ENCODE data around the gene YES1. TPM values are rescaled to one million over a fixed set of nuclear protein-coding genes. Genes with fewer than 3 reads are reported as not detected.
A peak's percentile ranks its signal among the peaks of the same experiment; 100 is the strongest.

YES1 gene
- total and polyA plus RNA-seq, 4 donors: 17.9 to 61.7 (median 31.6) TPM

DNA sequence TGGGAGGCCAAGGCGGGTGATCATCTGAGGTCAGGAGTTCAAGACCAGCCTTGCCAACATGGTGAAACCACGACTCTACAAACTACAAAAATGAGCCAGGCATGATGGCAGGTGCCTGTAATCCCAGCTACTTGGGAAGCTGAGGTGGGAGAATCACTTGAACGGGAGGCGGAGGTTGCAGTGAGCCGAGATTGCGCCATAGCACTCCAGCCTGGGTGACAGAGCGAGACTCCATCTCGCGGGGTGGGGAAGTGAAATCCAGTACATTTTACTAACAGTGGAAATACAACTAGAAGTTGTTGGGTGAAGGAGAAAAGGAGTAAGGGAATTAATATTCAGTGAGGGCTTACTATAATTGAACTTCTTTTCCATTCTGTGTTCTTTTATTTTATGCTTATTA lies 86.4 kb downstream of the YES1 start:
- DNase-seq (no peak), ATAC-seq (ENCODE audit: insufficient read depth, low FRiP score) (no peak)
- Histone ChIP-seq H3K9ac (ENCODE audit: insufficient read depth in 1 of 2, low read length in 2 of 2) (no peak overlapping the region), H3K9me3 (ENCODE audit: control insufficient read depth in 4 of 4, insufficient read depth in 3 of 4, low read length in 3 of 4) (no peaks in the 10 kb centered on the region), H3K4me3 (no peak overlapping the region), H3K36me3 (ENCODE audit: control insufficient read depth in 4 of 4, insufficient read depth in 4 of 4, low read length in 4 of 4) (peaks cover 0 to 8% (median 1%) of the 10 kb centered on the region in 4 donors), H3K27ac (ENCODE audit: low read depth in 1 of 2, low read length in 1 of 2) (no peak overlapping the region), H3K4me1 (ENCODE audit: control insufficient read depth in 5 of 5, insufficient read depth in 5 of 5, low read length in 5 of 5) (peaks cover 0 to 20% (median 0%) of the 10 kb centered on the region in 5 donors), H3K27me3 (ENCODE audit: control insufficient read depth in 3 of 3, insufficient read depth in 3 of 3, low read length in 2 of 3) (no peaks in the 10 kb centered on the region)
- no peak for TF ChIP-seq CTCF (IDR thresholded peaks at IDR 0.05; ENCODE audit: control extremely low read depth, extremely low read depth)
- 74 to 90% methylated on average over 9 of the region's 9 CpGs for WGBS, 2 donors

DNA sequence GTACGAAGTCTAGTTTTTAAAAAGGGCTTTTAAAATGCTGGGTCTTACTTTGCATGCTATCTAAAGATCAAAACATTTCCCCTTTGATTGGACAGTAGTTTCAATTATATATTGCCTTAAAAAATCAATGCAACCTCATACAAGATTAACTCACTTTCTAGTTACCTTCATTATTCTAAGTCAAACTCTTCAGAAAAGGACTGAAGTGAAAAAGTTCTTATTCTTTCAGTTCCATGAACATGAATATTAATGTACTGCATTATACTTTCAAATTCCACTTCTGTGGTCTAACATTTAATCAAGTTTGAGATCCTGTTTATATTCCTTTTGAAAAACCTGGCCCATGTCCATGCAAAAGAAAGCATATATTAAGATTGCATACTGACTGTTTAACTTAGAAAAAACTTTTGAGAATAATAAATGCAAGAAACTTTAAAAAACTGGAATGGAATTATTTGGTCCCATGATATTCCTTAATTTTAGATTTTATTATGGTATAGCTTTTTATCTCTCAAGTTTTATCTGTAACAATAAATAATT lies 88.4 kb downstream of the YES1 start:
- no peaks in the 10 kb centered on the region for H3K27me3 ChIP-seq (ENCODE audit: control insufficient read depth in 3 of 3, insufficient read depth in 3 of 3, low read length in 2 of 3)

GRCh38 chr18:717003-717402 lies 95.0 kb downstream of the YES1 start:
- Histone ChIP-seq H3K36me3 (ENCODE audit: control insufficient read depth in 4 of 4, insufficient read depth in 4 of 4, low read length in 4 of 4) (peaks cover 0 to 3% (median under 1%) of the 10 kb centered on the region in 4 donors), H3K27me3 (ENCODE audit: control insufficient read depth in 3 of 3, insufficient read depth in 3 of 3, low read length in 2 of 3) (no peaks in the 10 kb centered on the region), H3K9me3 (ENCODE audit: control insufficient read depth in 4 of 4, insufficient read depth in 3 of 4, low read length in 3 of 4) (no peaks in the 10 kb centered on the region), H3K4me1 (ENCODE audit: control insufficient read depth in 5 of 5, insufficient read depth in 5 of 5, low read length in 5 of 5) (peaks cover 0 to 5% (median 0%) of the 10 kb centered on the region in 5 donors), H3K27ac (ENCODE audit: low read depth in 1 of 2, low read length in 1 of 2) (no peak overlapping the region), H3K9ac (ENCODE audit: insufficient read depth in 1 of 2, low read length in 2 of 2) (no peak overlapping the region), H3K4me3 (no peak overlapping the region)
- DNase-seq (no peak), ATAC-seq (ENCODE audit: insufficient read depth, low FRiP score) (no peak)
- 85 to 86% methylated on average over 4 of the region's 4 CpGs for whole genome bisulfite sequencing, 2 donors
- TF ChIP-seq CTCF (IDR thresholded peaks at IDR 0.05; ENCODE audit: control extremely low read depth, extremely low read depth): no peak

More for the DNA sequence above, 88.4 kb downstream of the YES1 start:
- H3K9me3 ChIP-seq (ENCODE audit: control insufficient read depth in 4 of 4, insufficient read depth in 3 of 4, low read length in 3 of 4): no peaks in the 10 kb centered on the region
- TF ChIP-seq CTCF (IDR thresholded peaks at IDR 0.05; ENCODE audit: control extremely low read depth, extremely low read depth): no peak
- no peak overlapping the region for H3K27ac ChIP-seq (ENCODE audit: low read depth in 1 of 2, low read length in 1 of 2)
- no peak overlapping the region for H3K9ac ChIP-seq (ENCODE audit: insufficient read depth in 1 of 2, low read length in 2 of 2)
- peaks cover 0 to 7% (median 1%) of the 10 kb centered on the region in 4 donors for H3K36me3 ChIP-seq (ENCODE audit: control insufficient read depth in 4 of 4, insufficient read depth in 4 of 4, low read length in 4 of 4)
- DNase-seq: peak in 2 of 3 donors; percentile 63 to 76
- H3K4me1 ChIP-seq (ENCODE audit: control insufficient read depth in 5 of 5, insufficient read depth in 5 of 5, low read length in 5 of 5): peaks cover 0 to 20% (median 0%) of the 10 kb centered on the region in 5 donors
- no peak overlapping the region for H3K4me3 ChIP-seq
- ATAC-seq (ENCODE audit: insufficient read depth, low FRiP score): no peak
- 65 to 78% methylated on average over 1 of the region's 1 CpG for WGBS, 2 donors

GRCh38 chr18:715626-716025 lies 96.4 kb downstream of the YES1 start:
- 68 to 70% methylated on average over 1 of the region's 1 CpG for WGBS, 2 donors
- Histone ChIP-seq H3K36me3 (ENCODE audit: control insufficient read depth in 4 of 4, insufficient read depth in 4 of 4, low read length in 4 of 4) (peaks cover 0 to 3% (median 0%) of the 10 kb centered on the region in 4 donors), H3K9me3 (ENCODE audit: control insufficient read depth in 4 of 4, insufficient read depth in 3 of 4, low read length in 3 of 4) (no peaks in the 10 kb centered on the region), H3K4me3 (no peak overlapping the region), H3K4me1 (ENCODE audit: control insufficient read depth in 5 of 5, insufficient read depth in 5 of 5, low read length in 5 of 5) (peaks cover 0 to 8% (median 5%) of the 10 kb centered on the region in 5 donors), H3K9ac (ENCODE audit: insufficient read depth in 1 of 2, low read length in 2 of 2) (no peak overlapping the region), H3K27ac (ENCODE audit: low read depth in 1 of 2, low read length in 1 of 2) (no peak overlapping the region), H3K27me3 (ENCODE audit: control insufficient read depth in 3 of 3, insufficient read depth in 3 of 3, low read length in 2 of 3) (no peaks in the 10 kb centered on the region)
- ATAC-seq (ENCODE audit: insufficient read depth, low FRiP score) (no peak), DNase-seq (no peak)
- no peak for TF ChIP-seq CTCF (IDR thresholded peaks at IDR 0.05; ENCODE audit: control extremely low read depth, extremely low read depth)

Measured in lung (tissue), 12 donors.